Skeletal muscle tissue (tissue), 4 donors: Measurements from ENCODE around the gene PFKFB2. TPM values are rescaled to one million over a fixed set of nuclear protein-coding genes. Genes with fewer than 3 reads are reported as not detected.

ENCODE experiments used
- H3K27ac ChIP-seq: one replicate; pipeline ENCODE4 v1.7.0; 2013; ENCODE audit warnings: mild to moderate bottlenecking, low read depth, low read length, inconsistent platforms
- H3K27me3 ChIP-seq, 3 donors: one replicate each; pipeline ENCODE4 v1.7.0; 2013; ENCODE audit warnings: low read length in 3 of 3; ENCODE audit not compliant: control insufficient read depth in 3 of 3, insufficient read depth in 3 of 3
- H3K36me3 ChIP-seq, 3 donors: one replicate each; pipeline ENCODE4 v1.7.0; 2013; ENCODE audit warnings: low read length in 3 of 3; ENCODE audit not compliant: control insufficient read depth in 3 of 3, insufficient read depth in 3 of 3
- H3K4me1 ChIP-seq, 3 donors: one replicate each; pipeline ENCODE4 v1.7.0; 2013; ENCODE audit warnings: low read length in 3 of 3, mild to moderate bottlenecking in 3 of 3; ENCODE audit not compliant: control insufficient read depth in 3 of 3, insufficient read depth in 3 of 3
- H3K4me3 ChIP-seq, 3 donors: one replicate each; pipeline ENCODE4 v1.7.0; 2013; ENCODE audit warnings: low read length in 3 of 3
- H3K9ac ChIP-seq, 3 donors: one replicate each; pipeline ENCODE4 v1.7.0; 2013; ENCODE audit warnings: low read length in 3 of 3, mild to moderate bottlenecking in 3 of 3, moderate library complexity in 2 of 3, low read depth in 1 of 3
- H3K9me3 ChIP-seq, 3 donors: one replicate each; pipeline ENCODE4 v1.7.0; 2013; ENCODE audit warnings: low read length in 3 of 3; ENCODE audit not compliant: control insufficient read depth in 3 of 3
- total RNA-seq: library from RNA; depleted of rRNA; stranded (reverse); fragments of >200 nt; gene quantifications from one replicate; pipeline ENCODE4 v1.2.3, GENCODE V29; 2014
- donor health status: Osteomylitis.

The PFKFB2 gene
- total RNA-seq, 1 donor from 2014 or later: 3.7 TPM

GRCh38 chr1:207062058-207062457 lies 9.0 kb downstream of the PFKFB2 start:
- H3K4me3 ChIP-seq: no peak overlapping the region
- H3K36me3 ChIP-seq: peaks cover 19 to 41% (median 31%) of the 10 kb centered on the region in 3 donors
- no peaks in the 10 kb centered on the region for H3K27me3 ChIP-seq
- H3K9ac ChIP-seq: no peak overlapping the region
- H3K4me1 ChIP-seq: peaks cover 11 to 33% (median 28%) of the 10 kb centered on the region in 3 donors
- no peak overlapping the region for H3K27ac ChIP-seq
- no peaks in the 10 kb centered on the region for H3K9me3 ChIP-seq

- H3K9me3 ChIP-seq: no peaks in the 10 kb centered on the region
- H3K9ac ChIP-seq: no peak overlapping the region
- H3K27ac ChIP-seq: no peak overlapping the region
- H3K27me3 ChIP-seq: no peaks in the 10 kb centered on the region
- H3K4me3 ChIP-seq: no peak overlapping the region
- H3K4me1 ChIP-seq: peaks cover 11 to 33% (median 28%) of the 10 kb centered on the region in 3 donors
- peaks cover 27 to 50% (median 37%) of the 10 kb centered on the region in 3 donors for H3K36me3 ChIP-seq
These were observed 9.9 kb downstream of the PFKFB2 start for GRCh38 chr1:207063014-207063413.

- no peaks in the 10 kb centered on the region for H3K9me3 ChIP-seq
- peaks cover 39 to 61% (median 50%) of the 10 kb centered on the region in 3 donors for H3K36me3 ChIP-seq
- peak overlapping the region; percentile 57 for H3K27ac ChIP-seq
- peak overlapping the region in 1 of 3 donors; percentile 61 for H3K9ac ChIP-seq
- H3K27me3 ChIP-seq: no peaks in the 10 kb centered on the region
- peaks cover 4 to 22% (median 17%) of the 10 kb centered on the region in 3 donors for H3K4me1 ChIP-seq
- H3K4me3 ChIP-seq: no peak overlapping the region
These were observed 11.5 kb downstream of the PFKFB2 start for GRCh38 chr1:207064561-207064960.

GRCh38 chr1:207067185-207067584 lies 14.1 kb downstream of the PFKFB2 start:
- Histone ChIP-seq H3K4me3 (no peak overlapping the region), H3K9me3 (no peaks in the 10 kb centered on the region), H3K4me1 (peaks cover 3 to 18% (median 10%) of the 10 kb centered on the region in 3 donors), H3K9ac (no peak overlapping the region), H3K27ac (no peak overlapping the region), H3K27me3 (no peaks in the 10 kb centered on the region), H3K36me3 (peaks cover 50 to 75% (median 53%) of the 10 kb centered on the region in 3 donors)

- H3K9me3 ChIP-seq: no peaks in the 10 kb centered on the region
- H3K36me3 ChIP-seq: peaks cover 48 to 75% (median 52%) of the 10 kb centered on the region in 3 donors
- H3K4me1 ChIP-seq: peaks cover 3 to 18% (median 10%) of the 10 kb centered on the region in 3 donors
- no peaks in the 10 kb centered on the region for H3K27me3 ChIP-seq
- no peak overlapping the region for H3K27ac ChIP-seq
- H3K9ac ChIP-seq: no peak overlapping the region
- no peak overlapping the region for H3K4me3 ChIP-seq
These were observed 14.6 kb downstream of the PFKFB2 start for GRCh38 chr1:207067665-207068064.

- no peak overlapping the region for H3K9ac ChIP-seq
- H3K9me3 ChIP-seq: no peaks in the 10 kb centered on the region
- no peak overlapping the region for H3K4me3 ChIP-seq
- H3K27ac ChIP-seq: no peak overlapping the region
- peaks cover 3 to 10% (median 9%) of the 10 kb centered on the region in 3 donors for H3K4me1 ChIP-seq
- H3K27me3 ChIP-seq: no peaks in the 10 kb centered on the region
- H3K36me3 ChIP-seq: peaks cover 34 to 69% (median 45%) of the 10 kb centered on the region in 3 donors
These were observed 16.0 kb downstream of the PFKFB2 start for GRCh38 chr1:207069061-207069460.

GRCh38 chr1:207069858-207070506 lies 16.9 kb downstream of the PFKFB2 start:
- peak overlapping the region in 1 of 3 donors; percentile 8 for H3K9ac ChIP-seq
- H3K4me3 ChIP-seq: no peak overlapping the region
- H3K4me1 ChIP-seq: peaks cover 0 to 7% (median 5%) of the 10 kb centered on the region in 3 donors
- no peaks in the 10 kb centered on the region for H3K27me3 ChIP-seq
- no peak overlapping the region for H3K27ac ChIP-seq
- H3K9me3 ChIP-seq: no peaks in the 10 kb centered on the region
- peaks cover 31 to 75% (median 54%) of the 10 kb centered on the region in 3 donors for H3K36me3 ChIP-seq

- peaks cover 31 to 75% (median 57%) of the 10 kb centered on the region in 3 donors for H3K36me3 ChIP-seq
- peaks cover 0 to 7% (median 5%) of the 10 kb centered on the region in 3 donors for H3K4me1 ChIP-seq
- H3K4me3 ChIP-seq: no peak overlapping the region
- no peak overlapping the region for H3K27ac ChIP-seq
- no peaks in the 10 kb centered on the region for H3K27me3 ChIP-seq
- H3K9ac ChIP-seq: no peak overlapping the region
- H3K9me3 ChIP-seq: no peaks in the 10 kb centered on the region
These were observed 17.7 kb downstream of the PFKFB2 start for GRCh38 chr1:207070811-207071210.

GRCh38 chr1:207071426-207071825 lies 18.4 kb downstream of the PFKFB2 start:
- no peak overlapping the region for H3K4me3 ChIP-seq
- peaks cover 31 to 69% (median 57%) of the 10 kb centered on the region in 3 donors for H3K36me3 ChIP-seq
- no peak overlapping the region for H3K27ac ChIP-seq
- H3K9me3 ChIP-seq: no peaks in the 10 kb centered on the region
- H3K4me1 ChIP-seq: peaks cover 0 to 8% (median 8%) of the 10 kb centered on the region in 3 donors
- H3K9ac ChIP-seq: no peak overlapping the region
- H3K27me3 ChIP-seq: no peaks in the 10 kb centered on the region

GRCh38 chr1:207072233-207072632 lies 19.2 kb downstream of the PFKFB2 start:
- Histone ChIP-seq H3K27me3 (no peaks in the 10 kb centered on the region), H3K4me1 (peaks cover 2 to 15% (median 11%) of the 10 kb centered on the region in 3 donors), H3K27ac (no peak overlapping the region), H3K4me3 (no peak overlapping the region), H3K36me3 (peaks cover 31 to 65% (median 57%) of the 10 kb centered on the region in 3 donors), H3K9ac (no peak overlapping the region), H3K9me3 (no peaks in the 10 kb centered on the region)
